Endothelial cell of umbilical vein (primary cell): ENCODE results near the gene STN1. TPM values are rescaled to one million over a fixed set of nuclear protein-coding genes. Genes with fewer than 3 reads are reported as not detected.

Experiments used
- BruUV-seq: library from RNA; stranded (reverse); fragments of 400-500 nt; replicated peaks from 2 replicates; lab custom pipeline; 2021; lab: Mats Ljungman, UMichigan
- CTCF ChIA-PET: fragments of 300-600, 350-600 bp; sonication (Branson Sonifier 250); formaldehyde crosslinking; loops from one replicate; lab custom pipeline; 2021; ENCODE audit warnings: antibody characterized with exemption, inconsistent platforms; lab: Charles Lee
- POLR2A ChIA-PET: fragments of 300-600, 350-600 bp; sonication (Branson Sonifier 250); formaldehyde crosslinking; loops from one replicate; lab custom pipeline; 2021; ENCODE audit warnings: antibody characterized with exemption, inconsistent platforms; lab: Charles Lee
- DNase-seq: peaks from one replicate; pipeline ENCODE4 v3.0.0-alpha.2; 2011; ENCODE audit warnings: low read depth, low spot score
- FAIRE-seq: peaks from 2 replicates; lab custom pipeline; 2011; peaks lifted over from hg19 to GRCh38; lab: Jason Lieb, UNC
- H2AFZ ChIP-seq: 2 replicates; pipeline ENCODE4 v1.6.0; 2012; ENCODE audit warnings: low read depth, low read length, control low read depth, inconsistent platforms
- H3K27ac ChIP-seq: 2 replicates; pipeline ENCODE4 v1.5.1; 2011; ENCODE audit warnings: low read depth, mild to moderate bottlenecking, control low read depth, low read length, moderate library complexity; ENCODE audit not compliant: insufficient read depth
- H3K27me3 ChIP-seq, 2 experiments: 2 replicates each; pipeline versions ENCODE4 v1.6.0 to v1.6.1; 2011; ENCODE audit warnings: low read length in 2 of 2, mixed read lengths in 1 of 2; ENCODE audit not compliant: control insufficient read depth in 2 of 2, insufficient read depth in 2 of 2
- H3K36me3 ChIP-seq, 2 experiments: 2 replicates in 1 of 2; 3 replicates in 1 of 2; pipeline ENCODE4 v1.5.1; 2011; ENCODE audit warnings: low read length in 2 of 2, mild to moderate bottlenecking in 1 of 2, moderate library complexity in 1 of 2; ENCODE audit not compliant: control insufficient read depth in 2 of 2, insufficient read depth in 2 of 2; ENCODE audit errors: extremely low read depth in 1 of 2
- H3K4me1 ChIP-seq: 3 replicates; pipeline ENCODE4 v1.5.1; 2011; ENCODE audit warnings: mild to moderate bottlenecking, low read length; ENCODE audit not compliant: control insufficient read depth, insufficient read depth; ENCODE audit errors: extremely low read depth
- H3K4me2 ChIP-seq: 2 replicates; pipeline ENCODE4 v1.6.1; 2011; ENCODE audit warnings: low read length, control low read depth, mixed read lengths; ENCODE audit not compliant: insufficient read depth
- H3K4me3 ChIP-seq, 3 experiments: fragments of 200-600 bp in 1 of 3; sonication (generic), shearing (Covaris generic) in 1 of 3; replicated peaks in 1 of 3; 2 replicates each; pipeline ENCODE4 v1.5.1; 2011 to 2016; ENCODE audit warnings: control low read depth in 3 of 3, low read length in 3 of 3, mild to moderate bottlenecking in 2 of 3, inconsistent platforms in 1 of 3, low read depth in 1 of 3, moderate library complexity in 1 of 3; ENCODE audit not compliant: insufficient read depth in 1 of 3
- H3K79me2 ChIP-seq: 2 replicates; pipeline ENCODE4 v1.6.0; 2012; ENCODE audit warnings: low read length, inconsistent platforms; ENCODE audit not compliant: control insufficient read depth, insufficient read depth
- H3K9ac ChIP-seq: replicated peaks from 2 replicates; pipeline ENCODE3; 2011; ENCODE audit warnings: low read length, control low read depth; ENCODE audit not compliant: insufficient read depth; ENCODE audit errors: extremely low read depth
- H3K9me1 ChIP-seq: replicated peaks from 3 replicates; pipeline ENCODE4 v1.6.0; 2011; ENCODE audit warnings: mild to moderate bottlenecking, low read length; ENCODE audit not compliant: control insufficient read depth, insufficient read depth; ENCODE audit errors: extremely low read depth
- H3K9me3 ChIP-seq: replicated peaks from 2 replicates; pipeline ENCODE4 v1.5.1; 2012; ENCODE audit warnings: low read length, inconsistent platforms; ENCODE audit not compliant: control insufficient read depth, insufficient read depth
- H4K20me1 ChIP-seq: replicated peaks from 2 replicates; pipeline ENCODE3; 2011; ENCODE audit warnings: mild to moderate bottlenecking, low read length; ENCODE audit not compliant: control insufficient read depth, insufficient read depth; ENCODE audit errors: extremely low read depth
- EZH2 ChIP-seq: IDR thresholded peaks from 2 replicates; pipeline ENCODE4 v1.6.1; 2012; ENCODE audit warnings: borderline replicate concordance, low read depth, mild to moderate bottlenecking, moderate library complexity, low read length, inconsistent platforms; ENCODE audit not compliant: severe bottlenecking
- FOS ChIP-seq: IDR thresholded peaks from 2 replicates; pipeline ENCODE4 v1.6.1; 2011; ENCODE audit warnings: mild to moderate bottlenecking, low read length, moderate library complexity, borderline replicate concordance; ENCODE audit not compliant: insufficient read depth
- GATA2 ChIP-seq: IDR thresholded peaks from 2 replicates; pipeline ENCODE4 v1.7.0; 2011; ENCODE audit warnings: low read depth, mild to moderate bottlenecking, moderate library complexity, mixed read lengths, low read length; ENCODE audit not compliant: insufficient read length, insufficient read depth
- JUN ChIP-seq: IDR thresholded peaks from 2 replicates; pipeline ENCODE4 v1.6.1; 2011; ENCODE audit warnings: borderline replicate concordance, low read depth; ENCODE audit not compliant: insufficient read length, insufficient read depth
- MYC ChIP-seq: IDR thresholded peaks from one replicate; pipeline ENCODE4 v1.6.1; 2011; ENCODE audit warnings: mild to moderate bottlenecking, low read depth, low read length
- POLR2A ChIP-seq: IDR thresholded peaks from 2 replicates; pipeline ENCODE4 v1.6.1; 2012; ENCODE audit warnings: low read depth, mild to moderate bottlenecking, control low read depth, low read length
- POLR2AphosphoS5 ChIP-seq: IDR thresholded peaks from 2 replicates; pipeline ENCODE4 v1.6.1; 2012; ENCODE audit warnings: low read depth, mild to moderate bottlenecking, control low read depth, low read length, moderate library complexity; ENCODE audit not compliant: insufficient read depth
- dilution Hi-C: fragments of 300-500 bp; cut with MboI; formaldehyde crosslinking; loops from one replicate; pipeline ENCODE4 v1.15.0; 2019; ENCODE audit warnings: low sequenced_read_pairs; ENCODE audit not compliant: extremely low pct_ligation_motif_present
- intact Hi-C: fragments of 100-400 bp; cut with micrococcal nuclease; formaldehyde crosslinking; loops from one replicate; pipeline ENCODE4 v1.10.0; 2022
- polyA plus RNA-seq, 4 experiments: library from polyadenylated mRNA; depleted of rRNA in 3 of 4; stranded (reverse) in 3 of 4; unstranded in 1 of 4; fragments of >200 nt; gene quantifications; 2 replicates each; pipeline versions ENCODE4 v1.2.1 to v1.2.3, GENCODE V29; 2011 to 2012; ENCODE audit warnings: missing spikeins in 1 of 4
- total RNA-seq: library from RNA; stranded (reverse); gene quantifications from 2 replicates; pipeline ENCODE4 v1.2.3, GENCODE V29; 2021
- TF ChIP-seq, protein P1 (sequence below), 2 donors: IDR thresholded peaks; 1 replicate in 1 of 2; 2 replicates in 1 of 2; pipeline ENCODE4 v1.5.1; 2011; ENCODE audit warnings: low read length in 2 of 2, mild to moderate bottlenecking in 2 of 2, moderate library complexity in 2 of 2, control low read depth in 1 of 2, inconsistent platforms in 1 of 2, low read depth in 1 of 2; ENCODE audit not compliant: insufficient read depth in 1 of 2; ENCODE audit errors: extremely low read depth in 1 of 2
- TF ChIP-seq, protein P2 (sequence below): IDR thresholded peaks from 2 replicates; pipeline ENCODE4 v1.6.1; 2011; ENCODE audit not compliant: insufficient read depth, insufficient read length

The STN1 gene
- total and polyA plus RNA-seq, 2 donors (not counting 3 experiments of a cell fraction or from before 2014, with no cell fraction given) = 10.8 to 15.3 TPM

DNA sequence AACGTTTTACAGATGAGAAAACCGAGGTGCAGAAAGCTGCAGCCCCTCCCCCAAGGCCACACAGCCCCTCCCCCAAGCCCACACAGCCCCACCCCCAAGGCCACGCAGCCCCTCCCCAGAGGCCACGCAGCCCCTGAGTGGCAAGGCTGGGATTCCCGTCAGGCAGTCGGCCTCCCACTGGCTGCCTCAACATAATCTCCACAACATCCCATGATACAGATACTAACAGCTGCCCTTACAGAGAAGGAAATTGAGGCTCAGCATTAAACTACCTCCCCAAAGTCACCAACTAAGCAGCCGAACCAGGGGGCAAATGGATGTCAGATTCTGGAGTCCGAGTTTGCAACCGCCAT is 78.5 kb downstream of the STN1 start:
- Histone ChIP-seq H3K27me3 (no peaks in the 10 kb centered on the region), H3K36me3 (no peaks in the 10 kb centered on the region), H3K79me2 (no peaks in the 10 kb centered on the region), H3K9me3 (no peaks in the 10 kb centered on the region), H4K20me1 (no peaks in the 10 kb centered on the region), H3K27ac (no peak overlapping the region), H3K4me3 (no peak overlapping the region), H3K4me2 (no peak overlapping the region), H2AFZ (no peak overlapping the region), H3K9me1 (no peaks in the 10 kb centered on the region), H3K4me1 (no peaks in the 10 kb centered on the region), H3K9ac (no peak overlapping the region)
- intact Hi-C loops (no loop called here), dilution Hi-C loops (no loop called here)
- no peak for FAIRE-seq
- no peak for DNase-seq
- no TSS peak for BruUV-seq
- ChIA-PET CTCF (interaction anchor here (0.6 to 1.7 kb wide), 4 partner anchors 9 to 913 kb away, joined by 3 to 6 read pairs (median 3); no protein-coding TSS in a partner anchor), POLR2A (interaction anchor here (0.6 kb wide), 1 partner anchor 9 kb away, joined by 4 read pairs; no protein-coding TSS in a partner anchor)
- TF ChIP-seq EZH2 = no peak
- TF ChIP-seq, protein P1, sequence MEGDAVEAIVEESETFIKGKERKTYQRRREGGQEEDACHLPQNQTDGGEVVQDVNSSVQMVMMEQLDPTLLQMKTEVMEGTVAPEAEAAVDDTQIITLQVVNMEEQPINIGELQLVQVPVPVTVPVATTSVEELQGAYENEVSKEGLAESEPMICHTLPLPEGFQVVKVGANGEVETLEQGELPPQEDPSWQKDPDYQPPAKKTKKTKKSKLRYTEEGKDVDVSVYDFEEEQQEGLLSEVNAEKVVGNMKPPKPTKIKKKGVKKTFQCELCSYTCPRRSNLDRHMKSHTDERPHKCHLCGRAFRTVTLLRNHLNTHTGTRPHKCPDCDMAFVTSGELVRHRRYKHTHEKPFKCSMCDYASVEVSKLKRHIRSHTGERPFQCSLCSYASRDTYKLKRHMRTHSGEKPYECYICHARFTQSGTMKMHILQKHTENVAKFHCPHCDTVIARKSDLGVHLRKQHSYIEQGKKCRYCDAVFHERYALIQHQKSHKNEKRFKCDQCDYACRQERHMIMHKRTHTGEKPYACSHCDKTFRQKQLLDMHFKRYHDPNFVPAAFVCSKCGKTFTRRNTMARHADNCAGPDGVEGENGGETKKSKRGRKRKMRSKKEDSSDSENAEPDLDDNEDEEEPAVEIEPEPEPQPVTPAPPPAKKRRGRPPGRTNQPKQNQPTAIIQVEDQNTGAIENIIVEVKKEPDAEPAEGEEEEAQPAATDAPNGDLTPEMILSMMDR (IDR thresholded peaks at IDR 0.05; ENCODE audit: extremely low read depth in 1 of 2, insufficient read depth in 1 of 2, low read depth in 1 of 2, low read length in 2 of 2) = no peak
- TF ChIP-seq MYC = no peak

DNA sequence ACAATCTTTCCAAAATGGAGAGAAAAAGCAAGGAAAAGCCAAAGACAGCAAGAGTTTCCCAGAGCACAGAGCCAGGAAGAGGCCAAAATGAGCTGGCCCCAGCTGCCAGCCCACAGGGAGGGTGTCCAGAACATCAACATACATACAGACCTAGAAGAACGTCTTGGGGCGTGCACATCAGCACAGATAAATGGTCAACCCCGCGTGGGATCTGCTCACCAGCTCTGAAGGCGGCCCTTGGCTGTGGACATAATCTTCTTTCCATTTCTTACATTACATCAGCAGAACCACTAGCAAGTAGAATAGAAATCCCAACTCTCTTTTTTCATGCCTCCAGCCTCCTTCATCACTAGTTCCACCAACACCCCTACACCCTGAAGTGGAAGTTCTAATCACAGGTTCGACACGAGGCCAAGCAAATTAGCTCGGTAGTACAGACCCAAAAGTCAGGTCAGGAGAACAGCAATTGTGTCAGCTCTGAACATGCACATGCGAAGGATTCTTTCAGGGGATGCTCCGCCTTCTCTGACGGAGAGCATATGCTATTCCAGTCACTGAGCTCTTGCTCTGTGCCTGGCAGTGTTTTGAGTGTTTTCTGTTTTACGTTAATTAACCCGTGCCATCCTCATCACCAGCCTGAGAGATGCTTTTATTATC is 79.0 kb downstream of the STN1 start:
- Histone ChIP-seq H3K4me2 (no peak overlapping the region), H3K4me1 (no peaks in the 10 kb centered on the region), H4K20me1 (no peaks in the 10 kb centered on the region), H3K9me3 (no peaks in the 10 kb centered on the region), H3K36me3 (no peaks in the 10 kb centered on the region), H2AFZ (no peak overlapping the region), H3K4me3 (no peak overlapping the region), H3K27me3 (no peaks in the 10 kb centered on the region), H3K9me1 (no peaks in the 10 kb centered on the region), H3K9ac (no peak overlapping the region), H3K27ac (no peak overlapping the region), H3K79me2 (no peaks in the 10 kb centered on the region)
- FAIRE-seq = no peak
- POLR2A ChIA-PET = no interaction called here
- CTCF ChIA-PET = interaction anchor here (0.8 to 1.7 kb wide), 3 partner anchors 9 to 127 kb away, joined by 3 to 6 read pairs (median 3); no protein-coding TSS in a partner anchor
- TF ChIP-seq MYC = no peak
- TF ChIP-seq, protein P1 (IDR thresholded peaks at IDR 0.05; ENCODE audit: extremely low read depth in 1 of 2, insufficient read depth in 1 of 2, low read depth in 1 of 2, low read length in 2 of 2) = no peak
- no peak for TF ChIP-seq POLR2AphosphoS5
- TF ChIP-seq, protein P2, sequence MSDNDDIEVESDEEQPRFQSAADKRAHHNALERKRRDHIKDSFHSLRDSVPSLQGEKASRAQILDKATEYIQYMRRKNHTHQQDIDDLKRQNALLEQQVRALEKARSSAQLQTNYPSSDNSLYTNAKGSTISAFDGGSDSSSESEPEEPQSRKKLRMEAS = no peak
- TF ChIP-seq JUN = no peak
- no peak for TF ChIP-seq POLR2A
- TF ChIP-seq GATA2 = no peak
- no peak for TF ChIP-seq EZH2
- no peak for TF ChIP-seq FOS
- no peak for DNase-seq
- no TSS peak for BruUV-seq
- dilution Hi-C loops = no loop called here
- intact Hi-C loops = no loop called here
